COLO668 (cell line): ENCODE results near the gene OPCML.

Experiments
- DNase-seq: peaks from one replicate; lab custom pipeline; 2025; ENCODE audit not compliant: unreplicated experiment; lab: John Stamatoyannopoulos, UW

Gene OPCML

GRCh38 chr11:132772703-132773545 lies 759.4 kb downstream of the OPCML start:
- no peak for DNase-seq

GRCh38 chr11:132771746-132772145 lies 760.6 kb downstream of the OPCML start:
- DNase-seq: no peak

- DNase-seq: no peak
Measured at GRCh38 chr11:132770829-132771530, 761.3 kb downstream of the OPCML start.

GRCh38 chr11:132763503-132763902 lies 768.8 kb downstream of the OPCML start:
- no peak for DNase-seq

- no peak for DNase-seq
Measured at GRCh38 chr11:132755934-132756333, 776.4 kb downstream of the OPCML start.

- no peak for DNase-seq
Measured at GRCh38 chr11:132751516-132752250, 780.6 kb downstream of the OPCML start.

- DNase-seq: no peak
Measured at GRCh38 chr11:132746305-132746704, 786.0 kb downstream of the OPCML start.

GRCh38 chr11:132745306-132745705 lies 787.0 kb downstream of the OPCML start:
- no peak for DNase-seq

GRCh38 chr11:132744771-132745170 lies 787.5 kb downstream of the OPCML start:
- DNase-seq: no peak

- DNase-seq: no peak
Measured at GRCh38 chr11:132743601-132744000, 788.7 kb downstream of the OPCML start.

GRCh38 chr11:132742929-132743328 lies 789.4 kb downstream of the OPCML start:
- DNase-seq: no peak

GRCh38 chr11:132734217-132734616 lies 798.1 kb downstream of the OPCML start:
- no peak for DNase-seq

- DNase-seq: peak; percentile 9
Measured at GRCh38 chr11:132728026-132728425, 804.3 kb downstream of the OPCML start.

GRCh38 chr11:132721526-132721925 lies 810.8 kb downstream of the OPCML start:
- no peak for DNase-seq

- DNase-seq: no peak
Measured at GRCh38 chr11:132719684-132720083, 812.6 kb downstream of the OPCML start.

GRCh38 chr11:132718711-132719671 lies 813.3 kb downstream of the OPCML start:
- DNase-seq: no peak

GRCh38 chr11:132717824-132718223 lies 814.5 kb downstream of the OPCML start:
- DNase-seq: no peak

GRCh38 chr11:132716037-132716436 lies 816.3 kb downstream of the OPCML start:
- DNase-seq: no peak

- no peak for DNase-seq
Measured at GRCh38 chr11:132714859-132715440, 817.4 kb downstream of the OPCML start.

GRCh38 chr11:132712466-132712865 lies 819.8 kb downstream of the OPCML start:
- no peak for DNase-seq
